GM23338 (cell line): ENCODE measurements around the gene AFAP1. TPM values are rescaled to one million over a fixed set of nuclear protein-coding genes. Genes with fewer than 3 reads are reported as not detected.

Experiments used
- ATAC-seq: fragments of 200-7000 bp; cut with Tn5 transposase; 3 replicates; pipeline ENCODE4 v1.9.1; 2020
- DNase-seq: peaks from one replicate; pipeline ENCODE4 v3.0.0-alpha.2; 2015; ENCODE audit warnings: low spot score
- H2AFZ ChIP-seq: fragments of 200-600 bp; sonication (generic); 2 replicates; pipeline ENCODE4 v1.8.0; 2016; ENCODE audit warnings: antibody characterized with exemption, mild to moderate bottlenecking, moderate library complexity
- H3F3A ChIP-seq: fragments of 200-600 bp; sonication (generic); replicated peaks from 2 replicates; pipeline ENCODE4 v1.8.0; 2017; ENCODE audit warnings: antibody characterized with exemption, mixed run types, low read depth
- H3K27ac ChIP-seq: fragments of 200-600 bp; sonication (generic); 2 replicates; pipeline ENCODE4 v1.6.1; 2016; ENCODE audit warnings: low read depth
- H3K27me3 ChIP-seq: fragments of 200-600 bp; sonication (generic); 2 replicates; pipeline ENCODE4 v1.8.0; 2016; ENCODE audit warnings: mild to moderate bottlenecking, mixed run types, moderate library complexity; ENCODE audit not compliant: insufficient read depth
- H3K36me3 ChIP-seq: fragments of 200-600 bp; sonication (generic); 2 replicates; pipeline ENCODE4 v1.8.0; 2016; ENCODE audit warnings: mild to moderate bottlenecking; ENCODE audit not compliant: insufficient read depth
- H3K4me1 ChIP-seq: fragments of 200-600 bp; sonication (generic); 2 replicates; pipeline ENCODE4 v1.8.0; 2016; ENCODE audit warnings: mild to moderate bottlenecking, moderate library complexity; ENCODE audit not compliant: insufficient read depth
- H3K4me2 ChIP-seq: fragments of 200-600 bp; sonication (generic); 2 replicates; pipeline ENCODE4 v1.7.1; 2017; ENCODE audit warnings: mixed run types
- H3K4me3 ChIP-seq: fragments of 200-600 bp; sonication (generic); 2 replicates; pipeline ENCODE4 v1.6.1; 2016; ENCODE audit warnings: mixed run types
- H3K79me2 ChIP-seq: fragments of 200-600 bp; sonication (generic); replicated peaks from 2 replicates; pipeline ENCODE4 v1.8.0; 2017; ENCODE audit warnings: mild to moderate bottlenecking; ENCODE audit not compliant: insufficient read depth
- H3K9me2 ChIP-seq: fragments of 200-600 bp; sonication (generic); 2 replicates; pipeline ENCODE4 v1.8.0; 2017; ENCODE audit not compliant: insufficient read depth
- H4K20me1 ChIP-seq: fragments of 200-600 bp; sonication (generic); replicated peaks from 2 replicates; pipeline ENCODE4 v1.8.0; 2017; ENCODE audit warnings: mild to moderate bottlenecking; ENCODE audit not compliant: insufficient read depth
- H3K27ac Mint-ChIP-seq: 2 replicates; pipeline ENCODE4 v1.8.0; 2020; ENCODE audit warnings: inconsistent platforms, mild to moderate bottlenecking, moderate library complexity, mixed read lengths
- H3K27me3 Mint-ChIP-seq: 3 replicates; pipeline ENCODE4 v1.8.0; 2022; ENCODE audit warnings: low read depth, mild to moderate bottlenecking, moderate library complexity, mixed read lengths, inconsistent platforms; ENCODE audit not compliant: insufficient read depth, poor library complexity
- H3K36me3 Mint-ChIP-seq: 3 replicates; pipeline ENCODE4 v1.8.0; 2021; ENCODE audit warnings: low read depth, mild to moderate bottlenecking, inconsistent platforms, moderate library complexity, mixed read lengths
- H3K4me1 Mint-ChIP-seq: 3 replicates; pipeline ENCODE4 v1.8.0; 2020; ENCODE audit warnings: mild to moderate bottlenecking, inconsistent platforms, mixed read lengths
- H3K4me3 Mint-ChIP-seq: 3 replicates; pipeline ENCODE4 v1.8.0; 2021; ENCODE audit warnings: moderate library complexity, mild to moderate bottlenecking, inconsistent platforms, mixed read lengths
- H3K9me3 Mint-ChIP-seq: 3 replicates; pipeline ENCODE4 v1.8.0; 2020; ENCODE audit warnings: moderate library complexity, mild to moderate bottlenecking, inconsistent platforms, mixed read lengths
- CTCF ChIP-seq, 2 experiments: fragments of 200-600 bp in 1 of 2; sonication (generic) in 1 of 2; conservative IDR thresholded peaks; 2 replicates each; pipeline versions ENCODE4 v1.5.1 to v1.6.1; 2016 to 2017; ENCODE audit warnings: antibody characterized with exemption in 2 of 2, low read depth in 2 of 2, mild to moderate bottlenecking in 2 of 2, moderate library complexity in 1 of 2
- EZH2phosphoT487 ChIP-seq: fragments of 200-600 bp; sonication (generic); IDR thresholded peaks from one replicate; pipeline ENCODE4 v1.8.1; 2018; ENCODE audit warnings: antibody characterized with exemption; ENCODE audit not compliant: unreplicated experiment
- ZNF114 ChIP-seq: fragments of 250-450 bp; sonication (Bioruptor Pico); IDR thresholded peaks from 2 replicates; pipeline ENCODE4 v1.5.0; 2020; ENCODE audit warnings: mild to moderate bottlenecking, moderate library complexity
- ZNF331 ChIP-seq: fragments of 250-450 bp; sonication (Bioruptor Pico); IDR thresholded peaks from 2 replicates; pipeline ENCODE4 v1.5.0; 2020; ENCODE audit warnings: low read depth, mild to moderate bottlenecking, moderate library complexity
- ZNF462 ChIP-seq: fragments of 250-450 bp; sonication (Bioruptor Pico); IDR thresholded peaks from 2 replicates; pipeline ENCODE4 v1.5.0; 2020; ENCODE audit warnings: mild to moderate bottlenecking, moderate library complexity
- polyA plus RNA-seq: library from polyadenylated mRNA; unstranded; fragments of >200 nt; fragmentation: Nextera tagmentation; extraction: Ambion mirVana; gene quantifications from 2 replicates; pipeline ENCODE4 v1.2.1, GENCODE V29; 2016
- total RNA-seq: library from RNA; depleted of rRNA; stranded (reverse); fragments of >200 nt; shearing (Covaris generic); gene quantifications from 2 replicates; pipeline ENCODE4 v1.2.3, GENCODE V29; 2014

Gene AFAP1
- total and polyA plus RNA-seq, 2 experiments from 2014 or later = 6.5 to 21.5 TPM

- no peak for TF ChIP-seq ZNF462 (CRISPR knock-in tag)
Measured at GRCh38 chr4:7716010-7716721, 223.5 kb downstream of the AFAP1 start (continued).

- Histone ChIP-seq H3K4me3 (no peak overlapping the region), H2AFZ (no peak overlapping the region), H3K9me2 (no peaks in the 10 kb centered on the region), H3K79me2 (no peaks in the 10 kb centered on the region), H3K4me1 (no peaks in the 10 kb centered on the region; the same call in 1 of the 2 replicates), H3K27me3 (no peaks in the 10 kb centered on the region), H3F3A (no peaks in the 10 kb centered on the region), H3K27ac (no peak overlapping the region), H3K36me3 (no peaks in the 10 kb centered on the region), H4K20me1 (no peaks in the 10 kb centered on the region), H3K4me2 (no peak overlapping the region)
- Mint-ChIP-seq H3K27ac (no peak overlapping the region), H3K4me3 (no peak overlapping the region), H3K27me3 (peaks cover 10% of the 10 kb centered on the region), H3K9me3 (no peaks in the 10 kb centered on the region), H3K36me3 (no peaks in the 10 kb centered on the region), H3K4me1 (0 out of 3 replicates have a peak, but pooled peaks cover 2% of the 10 kb centered on the region)
- DNase-seq (no peak), ATAC-seq (no peak)
- no peak for TF ChIP-seq ZNF114
- TF ChIP-seq ZNF462 (CRISPR knock-in tag) = no peak
- TF ChIP-seq EZH2phosphoT487 = no peak
- TF ChIP-seq ZNF331 (CRISPR knock-in tag) = no peak
- no peak for TF ChIP-seq CTCF (conservative IDR thresholded peaks at IDR 0.05; ENCODE audit: low read depth in 2 of 2)
Measured at GRCh38 chr4:7715271-7716009, 224.2 kb downstream of the AFAP1 start.
